Measurements from ENCODE around the gene PHYH. TPM values are rescaled to one million over a fixed set of nuclear protein-coding genes. Genes with fewer than 3 reads are reported as not detected.

Gene PHYH
- total and polyA plus RNA-seq, 2 of the 4 experiments (the other 2 are of a cell fraction), result 10.9 to 13.4 TPM

DNA sequence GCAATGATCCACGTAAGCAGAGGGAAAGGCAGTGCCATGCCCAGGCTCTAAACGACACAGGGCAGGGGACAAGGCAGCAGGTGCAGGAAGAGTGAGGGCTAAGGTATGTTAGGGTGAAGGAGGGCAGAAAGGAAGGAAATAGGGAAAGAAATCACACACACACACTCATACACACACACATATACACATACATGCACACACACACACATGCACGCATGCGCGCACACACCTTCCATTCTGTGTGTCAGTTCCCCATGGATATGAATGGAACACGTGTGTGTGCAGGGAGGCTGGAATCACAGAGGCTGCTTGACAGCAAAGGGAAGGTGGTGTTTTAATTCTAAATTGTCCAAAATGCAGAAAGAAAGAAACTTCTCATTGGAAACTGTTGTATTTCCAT is 6.2 kb upstream of the PHYH start:
- no peaks in the 10 kb centered on the region for H3K79me1 ChIP-seq (ENCODE audit: low read depth in 1 of 2, low read length in 2 of 2)
- H2AK5ac ChIP-seq (ENCODE audit: low read depth, low read length), result no peak overlapping the region
- no peak overlapping the region for H3K27ac ChIP-seq (ENCODE audit: insufficient read depth, low read length)
- no peaks in the 10 kb centered on the region for H3K27me3 ChIP-seq (ENCODE audit: control insufficient read depth, insufficient read depth, low read length)
- H2BK120ac ChIP-seq (ENCODE audit: low read depth, low read length), result no peak overlapping the region
- H3K56ac ChIP-seq (ENCODE audit: extremely low read depth, insufficient read depth, low read length), result no peak overlapping the region
- in situ Hi-C loops (cut with MboI; ENCODE audit: low sequenced_read_pairs), result loop anchor here (10.0 kb wide), 1 partner anchor 101 kb away; no protein-coding TSS in a partner anchor
- H3K18ac ChIP-seq (ENCODE audit: low read depth, low read length), result no peak overlapping the region
- no peaks in the 10 kb centered on the region for H4K20me1 ChIP-seq (ENCODE audit: insufficient read depth, low read length)
- BruUV-seq (replicated peaks), result no TSS peak
- no CpG with 5 or more reads among the region's 6 CpGs for WGBS, 2 experiments (ENCODE audit: extremely low coverage in 2 of 2, insufficient read length in 1 of 2)
- H2BK20ac ChIP-seq (ENCODE audit: low read depth, low read length), result no peak overlapping the region
- DNase-seq (no peak), ATAC-seq (ENCODE audit: low read depth) (no peak)
- no peak overlapping the region for H3K4me2 ChIP-seq (ENCODE audit: low read depth, low read length)
- H2AK9ac ChIP-seq (replicated peaks; ENCODE audit: low read depth, low read length, poor library complexity), result no peak overlapping the region
- dilution Hi-C loops (cut with HindIII; ENCODE audit: low sequenced_read_pairs, unreplicated experiment), result no loop called here
- no peak overlapping the region for H4K91ac ChIP-seq (ENCODE audit: insufficient read depth, low read depth, low read length)
- no peak overlapping the region for H3K9ac ChIP-seq (ENCODE audit: low read depth, low read length)
- no peak overlapping the region for H2BK15ac ChIP-seq (ENCODE audit: low read depth, low read length)
- no peak overlapping the region for H4K5ac ChIP-seq (ENCODE audit: low read depth, low read length)
- H3K9me3 ChIP-seq (ENCODE audit: control insufficient read depth, insufficient read depth, low read length), result no peaks in the 10 kb centered on the region
- POLR2A ChIA-PET (ENCODE audit: unreplicated experiment), result no interaction called here
- peaks cover 2% of the 10 kb centered on the region; the same call in 1 of the 2 replicates for H3K4me1 ChIP-seq (ENCODE audit: control insufficient read depth, insufficient read depth, low read length)
- H4K8ac ChIP-seq (ENCODE audit: low read depth in 2 of 2, low read length in 2 of 2), result no peak overlapping the region
- H3K4ac ChIP-seq (ENCODE audit: low read depth, low read length), result no peak overlapping the region
- no peak overlapping the region for H2BK5ac ChIP-seq (ENCODE audit: low read depth, low read length, poor library complexity, severe bottlenecking)
- H3K9me1 ChIP-seq (ENCODE audit: insufficient read depth, low read length), result no peaks in the 10 kb centered on the region
- intact Hi-C loops (cut with micrococcal nuclease), result no loop called here
- H3K36me3 ChIP-seq (ENCODE audit: control insufficient read depth, insufficient read depth, low read length), result no peaks in the 10 kb centered on the region
- H3K23ac ChIP-seq (ENCODE audit: low read depth, low read length), result no peak overlapping the region
- peak overlapping the region; percentile 32 for H2AFZ ChIP-seq (replicated peaks; ENCODE audit: low read length, poor library complexity)
- H3K4me3 ChIP-seq (ENCODE audit: insufficient read depth, low read depth, low read length), result no peak overlapping the region
- CTCF ChIA-PET, result no interaction called here
- TF ChIP-seq FOS (IDR thresholded peaks at IDR 0.05; ENCODE audit: low read depth, low read length) (no peak), RFX5 (IDR thresholded peaks at IDR 0.05; ENCODE audit: low read depth, low read length) (no peak), MAZ (IDR thresholded peaks at IDR 0.05; ENCODE audit: borderline replicate concordance, low read depth, low read length) (no peak), BHLHE40 (IDR thresholded peaks at IDR 0.05; ENCODE audit: low read depth, low read length) (no peak), RAD21 (IDR thresholded peaks at IDR 0.05; ENCODE audit: low read length) (no peak), POLR2A (IDR thresholded peaks at IDR 0.05; ENCODE audit: low read depth, low read length) (no peak), CEBPB (IDR thresholded peaks at IDR 0.05; ENCODE audit: low read depth, low read length) (no peak)
- TF ChIP-seq, protein P1, sequence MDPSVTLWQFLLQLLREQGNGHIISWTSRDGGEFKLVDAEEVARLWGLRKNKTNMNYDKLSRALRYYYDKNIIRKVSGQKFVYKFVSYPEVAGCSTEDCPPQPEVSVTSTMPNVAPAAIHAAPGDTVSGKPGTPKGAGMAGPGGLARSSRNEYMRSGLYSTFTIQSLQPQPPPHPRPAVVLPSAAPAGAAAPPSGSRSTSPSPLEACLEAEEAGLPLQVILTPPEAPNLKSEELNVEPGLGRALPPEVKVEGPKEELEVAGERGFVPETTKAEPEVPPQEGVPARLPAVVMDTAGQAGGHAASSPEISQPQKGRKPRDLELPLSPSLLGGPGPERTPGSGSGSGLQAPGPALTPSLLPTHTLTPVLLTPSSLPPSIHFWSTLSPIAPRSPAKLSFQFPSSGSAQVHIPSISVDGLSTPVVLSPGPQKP (IDR thresholded peaks at IDR 0.05; ENCODE audit: borderline replicate concordance, low read depth, low read length), result no peak
- TF ChIP-seq, protein P2, sequence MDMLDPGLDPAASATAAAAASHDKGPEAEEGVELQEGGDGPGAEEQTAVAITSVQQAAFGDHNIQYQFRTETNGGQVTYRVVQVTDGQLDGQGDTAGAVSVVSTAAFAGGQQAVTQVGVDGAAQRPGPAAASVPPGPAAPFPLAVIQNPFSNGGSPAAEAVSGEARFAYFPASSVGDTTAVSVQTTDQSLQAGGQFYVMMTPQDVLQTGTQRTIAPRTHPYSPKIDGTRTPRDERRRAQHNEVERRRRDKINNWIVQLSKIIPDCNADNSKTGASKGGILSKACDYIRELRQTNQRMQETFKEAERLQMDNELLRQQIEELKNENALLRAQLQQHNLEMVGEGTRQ (IDR thresholded peaks at IDR 0.05; ENCODE audit: low read depth, low read length), result no peak
- H3K14ac ChIP-seq (replicated peaks; ENCODE audit: low read depth, low read length), result no peak overlapping the region
